Measurements from ENCODE around the gene IQCF2. TPM values are rescaled to one million over a fixed set of nuclear protein-coding genes. Genes with fewer than 3 reads are reported as not detected.

The IQCF2 gene
- total and polyA plus RNA-seq, 2 donors (not counting 3 experiments of a cell fraction or from before 2014, with no cell fraction given), result not detected

GRCh38 chr3:51887620-51888019 lies 26.2 kb downstream of the IQCF2 start:
- BruUV-seq (replicated peaks), result no TSS peak
- Histone ChIP-seq H3K27me3 (ENCODE audit: control insufficient read depth in 2 of 2, insufficient read depth in 2 of 2, low read length in 2 of 2) (peaks cover 0 to 10% of the 10 kb centered on the region in 2 experiments), H3K9ac (replicated peaks; ENCODE audit: extremely low read depth, insufficient read depth, low read length) (no peak overlapping the region), H3K4me1 (ENCODE audit: control insufficient read depth, extremely low read depth, insufficient read depth, low read length) (no peaks in the 10 kb centered on the region), H4K20me1 (replicated peaks; ENCODE audit: control insufficient read depth, extremely low read depth, insufficient read depth, low read length) (no peaks in the 10 kb centered on the region), H3K4me3 (replicated peaks in 1 of 3; ENCODE audit: insufficient read depth in 1 of 3, low read depth in 1 of 3, low read length in 3 of 3) (no peak overlapping the region), H3K36me3 (ENCODE audit: control insufficient read depth in 2 of 2, extremely low read depth in 1 of 2, insufficient read depth in 2 of 2, low read length in 2 of 2) (no peaks in the 10 kb centered on the region), H3K79me2 (ENCODE audit: control insufficient read depth, insufficient read depth, low read length) (no peaks in the 10 kb centered on the region), H3K9me1 (replicated peaks; ENCODE audit: control insufficient read depth, extremely low read depth, insufficient read depth, low read length) (no peaks in the 10 kb centered on the region), H3K4me2 (ENCODE audit: insufficient read depth, low read length) (no peak overlapping the region), H3K27ac (ENCODE audit: insufficient read depth, low read depth, low read length) (no peak overlapping the region), H2AFZ (ENCODE audit: low read depth, low read length) (no peak overlapping the region), H3K9me3 (replicated peaks; ENCODE audit: control insufficient read depth, insufficient read depth, low read length) (no peaks in the 10 kb centered on the region)
- CTCF ChIA-PET, result interaction anchor here (0.7 kb wide), 1 partner anchor 88 kb away, joined by 3 read pairs; no protein-coding TSS in a partner anchor
- intact Hi-C loops (cut with micrococcal nuclease), result no loop called here
- FAIRE-seq (no peak), DNase-seq (ENCODE audit: low read depth, low spot score) (no peak)
- dilution Hi-C loops (cut with MboI; ENCODE audit: extremely low pct_ligation_motif_present, low sequenced_read_pairs), result no loop called here
- TF ChIP-seq MAX (IDR thresholded peaks at IDR 0.05; ENCODE audit: insufficient read depth, insufficient read length) (no peak), EZH2 (IDR thresholded peaks at IDR 0.05; ENCODE audit: borderline replicate concordance, low read depth, low read length, severe bottlenecking) (no peak), JUN (IDR thresholded peaks at IDR 0.05; ENCODE audit: borderline replicate concordance, insufficient read depth, insufficient read length, low read depth) (no peak), MYC (IDR thresholded peaks at IDR 0.05; ENCODE audit: low read depth, low read length) (no peak), POLR2AphosphoS5 (IDR thresholded peaks at IDR 0.05; ENCODE audit: insufficient read depth, low read depth, low read length) (no peak), CTCF (IDR thresholded peaks at IDR 0.05; ENCODE audit: extremely low read depth in 1 of 2, insufficient read depth in 1 of 2, low read depth in 1 of 2, low read length in 2 of 2) (no peak)
- POLR2A ChIA-PET, result no interaction called here
